Superior temporal gyrus (tissue), 1 donor: Measurements from ENCODE around the gene MORF4L1.
"Not testable (repeated sequence)": the region's sequence is repeated elsewhere in the genome, so short reads cannot be mapped to it uniquely, and the experiment has no call there.

Source experiments
- DNase-seq: peaks from one replicate; pipeline ENCODE4 v3.0.0-alpha.2; 2016; ENCODE audit errors: extremely low spot score

Gene MORF4L1

DNA sequence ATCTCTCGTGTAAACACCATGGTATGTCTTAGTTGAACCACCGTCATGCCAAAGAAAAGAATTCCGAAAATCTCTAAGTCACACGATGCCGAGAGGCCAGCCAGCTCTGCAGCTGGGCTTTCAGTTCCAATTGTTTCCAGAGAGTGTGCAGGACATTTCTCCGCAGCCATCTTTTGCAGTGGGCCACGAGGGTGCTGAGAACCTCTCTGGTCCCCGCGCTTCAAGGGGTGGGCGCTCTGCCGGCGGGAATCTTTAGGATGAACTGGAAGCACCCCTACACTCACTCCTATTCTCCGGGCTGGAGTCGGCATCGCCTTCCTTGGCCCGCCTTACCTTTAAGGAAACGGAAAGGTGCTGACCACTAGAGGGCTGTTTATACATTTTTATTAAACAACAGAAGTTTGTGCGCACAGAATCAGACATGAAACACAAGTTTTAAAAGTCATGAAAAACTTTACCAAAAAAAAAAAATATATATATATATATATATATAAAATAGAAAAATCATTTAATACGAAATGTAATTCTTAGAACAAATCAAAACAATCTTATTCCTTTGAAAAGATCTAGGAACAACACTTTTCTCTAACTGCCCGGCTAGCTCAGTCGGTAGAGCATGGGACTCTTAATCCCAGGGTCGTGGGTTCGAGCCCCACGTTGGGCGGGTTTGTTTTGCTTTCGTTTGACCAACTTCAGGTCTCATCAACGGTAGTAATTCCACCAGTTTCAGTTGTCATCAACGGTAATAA lies 12.5 kb upstream of the MORF4L1 start:
- DNase-seq: peak; percentile 84

DNA sequence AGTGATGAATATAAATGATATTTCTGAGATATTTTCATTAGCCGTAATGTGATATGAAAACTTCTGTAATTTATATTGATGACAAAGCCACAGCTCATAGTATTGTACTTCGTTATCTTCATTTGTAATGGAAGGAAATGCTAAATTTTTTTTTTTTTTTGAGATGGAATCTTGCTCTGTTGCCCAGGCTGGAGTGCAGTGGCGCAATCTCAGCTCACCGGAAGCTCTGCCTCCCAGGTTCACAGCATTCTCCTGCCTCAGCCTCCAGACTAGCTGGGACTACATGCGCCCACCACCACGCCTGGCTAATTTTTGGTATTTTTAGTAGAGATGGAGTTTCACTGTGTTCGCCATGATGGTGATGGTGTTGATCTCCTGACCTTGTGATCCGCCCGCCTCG lies 7.1 kb upstream of the MORF4L1 start:
- DNase-seq: not testable (repeated sequence)

GRCh38 chr15:78866031-78866430 lies 6.7 kb upstream of the MORF4L1 start:
- not testable (repeated sequence) for DNase-seq

DNA sequence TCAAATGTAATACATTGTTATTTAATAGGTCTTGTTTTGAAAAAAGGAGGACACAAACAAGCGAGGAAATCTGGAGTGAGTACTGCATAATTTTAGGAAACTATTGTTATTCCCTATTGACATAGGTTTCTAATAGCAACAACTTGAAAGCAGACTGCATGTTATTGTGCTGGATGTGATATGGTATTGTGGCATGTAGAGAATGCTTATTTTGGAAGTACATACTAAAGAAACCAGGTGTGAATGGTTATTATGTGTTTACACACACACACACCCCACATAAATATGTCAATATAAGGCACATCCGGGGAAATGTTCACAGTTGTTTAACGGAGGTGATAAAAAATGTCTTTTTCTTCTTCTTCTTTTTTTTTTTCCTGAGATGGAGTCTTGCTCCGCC lies 5.9 kb upstream of the MORF4L1 start:
- DNase-seq: no peak

DNA sequence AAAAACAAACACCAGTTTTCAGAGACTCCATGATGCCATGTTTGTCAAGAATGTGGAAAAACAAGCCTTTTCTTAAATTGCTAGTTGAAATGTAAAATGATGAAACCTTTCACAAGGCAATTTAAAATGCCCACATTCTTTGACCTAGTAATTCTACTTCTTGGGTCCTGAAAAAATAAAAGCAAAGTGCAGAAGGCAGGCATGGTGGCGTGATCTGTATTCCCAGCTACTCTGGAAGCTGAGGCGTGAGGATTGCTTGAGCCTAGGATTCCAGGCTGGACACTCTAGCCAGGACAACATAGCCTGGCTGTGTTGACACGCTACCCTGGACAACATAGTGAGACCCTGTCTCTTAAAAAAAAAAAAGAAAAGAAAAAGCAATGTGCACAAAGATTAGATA lies 4.3 kb upstream of the MORF4L1 start:
- DNase-seq: no peak

- not testable (repeated sequence) for DNase-seq
Measured at GRCh38 chr15:78871483-78872127, 1.1 kb upstream of the MORF4L1 start.

DNA sequence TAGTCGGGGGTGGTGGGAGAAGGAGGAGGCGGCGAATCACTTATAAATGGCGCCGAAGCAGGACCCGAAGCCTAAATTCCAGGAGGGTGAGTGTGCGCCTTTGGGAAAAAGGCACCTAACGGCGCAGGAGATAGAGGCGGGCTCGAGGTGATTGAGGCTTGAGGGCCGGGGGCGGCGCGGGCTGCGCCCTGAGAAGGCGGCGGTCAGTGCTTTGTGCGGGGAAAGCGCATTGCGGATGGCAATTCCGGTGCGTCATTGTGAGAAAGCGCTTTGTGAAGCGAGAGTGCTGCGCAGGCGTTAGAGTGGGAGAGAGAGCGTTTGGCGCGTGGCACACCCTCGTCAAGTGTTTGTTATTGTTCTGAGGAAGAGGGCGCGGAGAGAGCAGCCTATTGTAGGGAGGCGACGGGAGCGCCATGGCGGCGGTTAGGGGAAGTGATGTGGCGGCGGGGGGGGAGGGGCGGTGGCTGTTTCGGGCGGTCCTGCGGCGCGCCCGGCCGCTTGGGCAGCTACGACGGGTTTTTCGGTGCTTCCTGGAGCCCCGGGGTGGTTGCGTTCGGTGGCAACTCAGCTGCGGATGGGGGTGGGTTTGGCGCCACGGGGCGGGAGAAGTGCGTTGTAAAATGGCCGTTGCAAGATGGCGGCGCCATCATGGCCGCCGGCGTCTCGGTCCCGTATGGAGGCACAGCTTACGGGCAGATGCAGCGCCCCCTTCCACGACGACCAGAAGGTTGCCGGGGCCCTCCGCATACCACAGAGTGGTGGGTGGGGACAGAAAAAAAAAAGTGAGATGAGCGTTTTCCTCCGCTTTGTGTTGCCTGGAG lies 492 bp downstream of the MORF4L1 start:
- peak; percentile 82 for DNase-seq

DNA sequence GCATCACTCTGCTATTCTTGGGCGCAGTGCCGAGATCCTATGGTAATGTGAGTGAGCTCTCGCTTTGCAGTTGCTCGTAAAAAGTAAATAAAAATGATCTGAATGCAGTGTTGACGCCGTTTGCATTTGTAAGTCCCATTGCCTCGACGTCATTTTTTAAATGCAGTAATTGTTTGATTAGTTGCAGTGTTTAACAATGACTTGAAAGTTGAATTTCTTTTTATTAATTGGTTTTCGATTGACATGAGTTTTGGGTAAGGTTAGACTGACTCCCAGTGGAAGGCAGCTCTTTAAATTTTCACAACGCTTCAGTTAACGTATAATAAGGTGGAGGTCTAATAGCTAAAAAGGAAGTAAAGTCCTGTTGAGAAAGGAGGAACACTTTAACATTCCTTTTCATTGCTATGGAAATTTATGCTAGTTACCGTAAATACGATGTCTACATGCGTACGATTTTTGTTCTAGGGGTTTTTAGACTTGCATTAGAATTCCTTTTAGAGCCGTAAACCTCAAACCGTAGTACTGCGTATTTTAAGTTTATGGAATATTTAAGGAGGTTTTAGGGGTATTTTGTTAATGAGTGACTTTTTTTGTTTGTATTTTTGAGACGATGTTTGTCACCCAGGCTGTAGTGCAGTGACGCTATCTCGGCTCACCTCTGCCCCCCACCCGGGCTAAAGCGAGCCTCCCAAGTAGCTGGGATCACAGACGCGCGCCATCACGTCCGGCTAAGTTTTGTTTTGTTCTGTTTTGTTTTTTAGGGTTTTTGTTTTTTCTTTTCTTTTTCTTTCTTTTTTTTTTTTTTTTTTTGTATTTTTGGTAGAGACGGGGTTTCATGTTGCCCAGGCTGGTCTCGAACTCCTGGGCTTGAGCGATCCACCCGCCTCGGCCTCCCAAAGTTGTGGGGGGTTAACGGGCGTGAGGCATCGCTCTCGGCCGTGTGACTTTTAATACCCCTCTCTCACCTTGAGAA lies 1.4 kb downstream of the MORF4L1 start:
- DNase-seq: no peak

- DNase-seq: no peak
Measured at GRCh38 chr15:78875107-78875914, 2.6 kb downstream of the MORF4L1 start.

DNA sequence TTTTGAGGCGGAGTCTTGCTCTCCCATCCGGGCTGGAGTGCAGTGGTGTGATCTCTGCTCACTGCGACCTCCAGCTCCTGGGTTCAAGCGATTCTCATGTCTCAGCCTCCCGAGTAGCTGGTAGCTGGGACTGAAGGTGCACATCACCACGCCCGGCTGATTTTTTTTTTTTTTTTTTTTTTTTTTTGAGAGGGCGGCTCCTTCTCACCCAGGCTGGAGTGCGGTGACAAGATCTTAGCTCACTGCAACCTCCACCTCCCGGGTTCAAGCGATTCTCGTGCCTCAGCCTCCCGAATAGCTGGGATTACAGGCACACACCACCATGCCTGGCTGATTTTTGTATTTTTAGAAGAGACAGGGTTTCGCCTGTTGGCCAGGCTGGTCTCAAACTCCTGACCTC lies 4.3 kb downstream of the MORF4L1 start:
- DNase-seq: not testable (repeated sequence)

GRCh38 chr15:78878356-78878755 lies 5.7 kb downstream of the MORF4L1 start:
- DNase-seq: no peak

GRCh38 chr15:78879517-78880241 lies 7.0 kb downstream of the MORF4L1 start:
- no peak for DNase-seq

- DNase-seq: no peak
Measured at GRCh38 chr15:78880242-78880533, 7.5 kb downstream of the MORF4L1 start.

GRCh38 chr15:78880813-78881212 lies 8.1 kb downstream of the MORF4L1 start:
- DNase-seq: no peak

DNA sequence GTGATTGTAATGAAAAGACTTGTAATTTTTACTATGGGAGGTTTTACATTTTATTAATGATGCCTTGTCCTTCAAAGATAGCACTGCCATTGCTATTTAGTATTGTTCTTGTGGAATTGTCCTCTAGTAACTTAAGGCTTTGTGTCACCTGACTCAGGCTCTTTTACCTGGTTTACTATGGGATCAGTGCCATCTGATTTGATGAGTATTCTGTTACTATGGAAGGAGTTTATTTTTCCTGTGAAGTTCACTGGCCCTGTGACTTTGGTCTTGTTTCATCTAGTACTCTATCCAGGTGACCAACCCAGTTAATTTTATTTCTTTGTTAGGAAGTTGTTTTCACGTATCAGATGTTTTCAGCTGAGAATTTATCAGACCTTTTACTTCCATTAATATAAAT lies 9.0 kb downstream of the MORF4L1 start:
- no peak for DNase-seq

GRCh38 chr15:78889000-78889399 lies 16.3 kb downstream of the MORF4L1 start:
- no peak for DNase-seq

GRCh38 chr15:78893538-78893937 lies 20.8 kb downstream of the MORF4L1 start:
- no peak for DNase-seq

DNA sequence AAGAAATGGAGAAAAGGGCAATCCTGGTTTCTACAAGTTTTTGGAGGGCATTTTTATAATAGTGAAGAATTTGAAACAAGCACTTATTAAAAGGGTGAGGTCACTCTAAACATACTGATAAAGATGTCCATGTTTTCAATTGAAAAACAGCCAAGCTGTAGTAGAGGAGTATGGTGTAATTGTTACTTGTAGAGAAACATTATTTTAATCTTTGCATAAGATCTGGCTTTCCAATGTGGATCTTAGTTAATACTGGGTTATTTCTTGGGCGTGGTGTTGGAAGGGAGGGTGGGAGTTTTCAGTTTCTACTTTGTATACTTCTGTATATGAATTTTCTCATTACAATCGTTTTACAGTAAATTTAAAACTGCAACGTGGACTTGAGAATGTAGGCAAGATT lies 22.8 kb downstream of the MORF4L1 start:
- DNase-seq: no peak

DNA sequence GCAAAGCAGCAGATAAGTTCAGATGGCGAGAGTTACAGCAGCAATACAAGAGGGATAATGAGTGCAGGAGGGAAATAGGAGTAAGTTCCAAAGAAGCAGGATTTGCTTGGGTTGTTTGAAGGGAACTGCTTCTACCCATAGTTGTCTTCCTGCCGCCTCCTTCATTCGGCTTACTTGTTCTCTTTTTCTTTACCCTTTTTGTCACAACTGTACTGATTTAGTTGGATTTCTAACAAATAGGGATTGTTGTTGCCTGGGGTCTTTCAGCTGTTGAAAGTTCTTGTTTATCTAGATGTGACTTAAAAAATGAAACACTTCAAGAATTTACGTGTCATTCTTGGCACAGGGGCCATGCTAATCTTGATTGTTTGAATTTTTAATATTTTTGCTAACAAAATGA lies 25.9 kb downstream of the MORF4L1 start:
- no peak for DNase-seq
